ENCODE results near the gene ITGA1.
A peak's percentile ranks its signal among the peaks of the same experiment; 100 is the strongest.

ITGA1 gene

DNA sequence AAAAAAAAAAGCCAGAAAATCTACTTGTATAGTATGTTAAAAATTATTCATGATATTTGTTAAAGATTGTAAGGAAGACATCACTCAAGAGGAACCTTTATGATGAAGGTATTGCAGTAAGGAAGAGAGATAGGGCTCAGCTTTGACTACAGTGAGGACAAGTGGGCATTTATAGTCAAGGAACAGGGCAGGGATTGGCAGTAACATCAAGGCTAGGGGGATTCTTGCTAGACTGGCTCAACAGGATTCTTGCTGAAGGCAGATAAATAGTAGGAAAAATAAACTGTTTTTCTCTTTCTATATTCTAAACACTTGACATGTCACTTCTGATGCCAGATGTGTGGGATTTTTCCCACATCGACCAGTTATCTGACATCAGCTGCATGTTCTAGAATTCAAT lies 96.7 kb downstream of the ITGA1 start:
- H3K27ac ChIP-seq = 0 out of 2 replicates have a peak overlapping the region, but pooled peaks have one; percentile 47
- TF ChIP-seq, protein P1, sequence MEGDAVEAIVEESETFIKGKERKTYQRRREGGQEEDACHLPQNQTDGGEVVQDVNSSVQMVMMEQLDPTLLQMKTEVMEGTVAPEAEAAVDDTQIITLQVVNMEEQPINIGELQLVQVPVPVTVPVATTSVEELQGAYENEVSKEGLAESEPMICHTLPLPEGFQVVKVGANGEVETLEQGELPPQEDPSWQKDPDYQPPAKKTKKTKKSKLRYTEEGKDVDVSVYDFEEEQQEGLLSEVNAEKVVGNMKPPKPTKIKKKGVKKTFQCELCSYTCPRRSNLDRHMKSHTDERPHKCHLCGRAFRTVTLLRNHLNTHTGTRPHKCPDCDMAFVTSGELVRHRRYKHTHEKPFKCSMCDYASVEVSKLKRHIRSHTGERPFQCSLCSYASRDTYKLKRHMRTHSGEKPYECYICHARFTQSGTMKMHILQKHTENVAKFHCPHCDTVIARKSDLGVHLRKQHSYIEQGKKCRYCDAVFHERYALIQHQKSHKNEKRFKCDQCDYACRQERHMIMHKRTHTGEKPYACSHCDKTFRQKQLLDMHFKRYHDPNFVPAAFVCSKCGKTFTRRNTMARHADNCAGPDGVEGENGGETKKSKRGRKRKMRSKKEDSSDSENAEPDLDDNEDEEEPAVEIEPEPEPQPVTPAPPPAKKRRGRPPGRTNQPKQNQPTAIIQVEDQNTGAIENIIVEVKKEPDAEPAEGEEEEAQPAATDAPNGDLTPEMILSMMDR (IDR thresholded peaks at IDR 0.05) = no peak
- no peak for TF ChIP-seq ZFX (IDR thresholded peaks at IDR 0.05; ENCODE audit: borderline replicate concordance)

DNA sequence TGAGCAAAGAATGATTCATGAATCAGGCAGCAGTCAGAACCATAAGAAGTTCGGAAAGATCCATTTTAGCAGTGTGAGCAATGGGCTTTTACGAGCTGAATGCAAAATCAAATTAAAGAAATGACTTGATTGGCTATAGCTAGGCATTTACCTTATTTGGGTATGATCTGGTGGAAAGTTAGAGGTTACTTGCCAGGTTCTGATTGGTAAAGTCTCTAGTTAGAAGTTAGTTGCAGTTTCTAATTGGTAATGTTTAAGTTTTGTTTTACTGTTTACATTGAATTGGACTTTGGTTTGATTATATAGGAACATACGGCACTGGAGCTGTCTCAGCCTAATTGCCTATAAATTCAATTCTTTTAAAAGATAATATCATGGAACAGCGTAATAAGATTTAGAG lies 97.9 kb downstream of the ITGA1 start:
- H3K27ac ChIP-seq = peak overlapping the region; percentile 47
- no peak for TF ChIP-seq ZFX (IDR thresholded peaks at IDR 0.05; ENCODE audit: borderline replicate concordance)
- TF ChIP-seq, protein P1 (IDR thresholded peaks at IDR 0.05) = no peak

DNA sequence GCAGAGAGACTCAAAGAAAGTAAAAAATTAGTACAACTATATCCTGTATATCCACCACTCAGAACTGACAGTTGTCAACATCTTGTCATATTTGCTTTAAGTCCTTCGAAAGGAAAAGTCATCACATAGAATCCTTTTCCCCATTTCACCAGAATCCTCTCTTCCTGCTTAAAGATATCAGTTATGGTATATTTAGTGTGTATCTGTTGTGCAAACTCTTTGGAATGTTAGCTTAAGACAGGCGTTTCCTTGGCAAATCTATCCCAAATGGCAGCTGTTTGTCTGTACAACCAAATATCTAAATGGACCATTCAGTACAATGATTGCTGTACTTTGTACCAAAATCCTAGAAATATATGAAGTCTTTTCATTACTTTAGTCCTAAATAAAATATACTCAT lies 98.5 kb downstream of the ITGA1 start:
- peak overlapping the region; percentile 47 for H3K27ac ChIP-seq
- TF ChIP-seq, protein P1 (IDR thresholded peaks at IDR 0.05) = no peak
- no peak for TF ChIP-seq ZFX (IDR thresholded peaks at IDR 0.05; ENCODE audit: borderline replicate concordance)

DNA sequence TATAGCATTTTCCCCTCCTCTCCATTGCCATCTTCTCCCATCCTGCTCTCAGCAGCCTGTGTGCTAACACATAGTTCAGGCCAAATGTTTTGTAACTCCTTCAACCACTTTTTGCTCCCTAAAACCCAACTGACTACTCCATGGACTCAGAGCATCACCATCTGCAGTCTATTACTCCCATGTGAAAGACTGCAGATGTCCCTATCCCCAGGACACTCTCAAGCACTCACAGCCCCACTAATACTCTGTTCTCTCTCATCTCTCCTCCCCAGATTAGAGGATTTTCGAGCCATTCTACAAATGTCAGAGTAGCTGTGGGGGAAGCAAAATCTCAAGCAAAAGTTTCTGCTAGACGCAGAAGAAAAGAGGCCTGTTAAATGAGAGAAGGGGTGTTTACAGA lies 99.3 kb downstream of the ITGA1 start:
- no peak overlapping the region for H3K27ac ChIP-seq
- TF ChIP-seq ZFX (IDR thresholded peaks at IDR 0.05; ENCODE audit: borderline replicate concordance) = no peak
- TF ChIP-seq, protein P1 (IDR thresholded peaks at IDR 0.05) = no peak

DNA sequence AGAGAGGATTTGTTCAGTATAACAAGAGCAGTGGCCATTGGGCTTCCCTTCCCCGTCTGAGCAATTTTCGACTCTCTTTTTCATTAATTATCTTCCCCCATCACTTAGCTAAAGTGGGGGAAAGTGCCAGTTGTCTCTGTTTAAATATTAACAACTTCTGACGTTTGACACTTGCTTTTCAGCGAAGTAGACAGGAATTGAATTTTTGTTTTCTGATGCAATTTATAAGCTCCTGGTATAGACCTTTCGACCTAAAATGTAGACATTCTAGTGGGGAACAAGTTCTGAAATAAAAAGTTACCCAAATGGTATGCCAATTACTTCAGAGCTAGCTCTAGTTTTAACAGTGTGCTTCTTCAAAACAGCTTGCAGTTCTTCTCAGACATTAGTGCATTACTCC lies 100.6 kb downstream of the ITGA1 start:
- TF ChIP-seq, protein P1 (IDR thresholded peaks at IDR 0.05) = no peak
- no peak for TF ChIP-seq ZFX (IDR thresholded peaks at IDR 0.05; ENCODE audit: borderline replicate concordance)
- no peak overlapping the region for H3K27ac ChIP-seq

DNA sequence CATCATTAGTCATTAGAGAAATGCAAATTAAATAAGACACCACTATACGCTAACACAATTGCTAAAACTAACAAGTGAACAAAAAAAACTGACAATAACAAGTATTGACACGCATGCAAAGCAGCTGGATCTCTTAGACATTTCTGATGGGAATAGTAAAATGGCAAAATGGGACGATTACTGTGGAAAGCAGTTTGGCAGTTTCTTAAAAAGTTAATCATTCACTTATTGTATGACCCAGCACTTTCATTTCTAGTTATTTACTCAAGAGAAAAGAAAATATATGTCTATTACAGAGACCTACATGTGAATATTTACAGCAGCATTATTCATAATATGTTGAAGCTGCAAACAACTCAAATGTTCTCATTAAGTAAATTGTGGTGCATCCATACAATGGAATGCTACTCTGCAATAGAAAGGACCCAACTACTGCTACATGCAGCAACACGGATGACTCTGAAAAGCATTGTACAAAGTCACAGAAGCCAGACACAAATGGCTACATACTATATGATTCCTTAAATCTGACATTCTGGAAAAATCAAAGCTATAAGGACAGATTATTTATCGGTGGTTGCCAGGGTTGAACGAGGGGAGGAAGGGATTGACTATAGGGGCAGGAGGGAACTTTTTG lies 104.6 kb downstream of the ITGA1 start:
- TF ChIP-seq, protein P1 (IDR thresholded peaks at IDR 0.05) = no peak
- TF ChIP-seq ZFX (IDR thresholded peaks at IDR 0.05; ENCODE audit: borderline replicate concordance) = no peak
- peak overlapping the region; percentile 68 for H3K27ac ChIP-seq

DNA sequence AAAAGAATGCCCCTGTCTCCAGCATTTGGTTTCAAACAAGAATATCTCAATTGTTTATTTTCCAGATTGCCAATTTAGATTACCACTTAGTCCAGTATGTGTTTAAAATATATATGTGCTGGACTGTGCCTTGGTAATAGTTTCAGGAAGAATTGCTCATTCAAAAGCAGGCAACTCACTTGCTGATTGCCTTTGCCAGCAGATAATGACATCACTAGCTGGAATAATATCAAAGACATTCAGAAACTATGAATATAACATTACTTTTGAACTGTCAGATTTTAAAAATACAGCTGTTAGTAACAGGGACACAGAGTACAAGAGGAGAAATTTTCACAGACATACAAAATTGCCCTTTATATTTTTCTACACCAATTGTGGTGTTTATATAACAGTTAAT lies 105.4 kb downstream of the ITGA1 start:
- no peak for TF ChIP-seq ZFX (IDR thresholded peaks at IDR 0.05; ENCODE audit: borderline replicate concordance)
- TF ChIP-seq, protein P1 (IDR thresholded peaks at IDR 0.05) = no peak
- peak overlapping the region; percentile 68 for H3K27ac ChIP-seq
